ENCODE data around the gene PODXL2.

DNA sequence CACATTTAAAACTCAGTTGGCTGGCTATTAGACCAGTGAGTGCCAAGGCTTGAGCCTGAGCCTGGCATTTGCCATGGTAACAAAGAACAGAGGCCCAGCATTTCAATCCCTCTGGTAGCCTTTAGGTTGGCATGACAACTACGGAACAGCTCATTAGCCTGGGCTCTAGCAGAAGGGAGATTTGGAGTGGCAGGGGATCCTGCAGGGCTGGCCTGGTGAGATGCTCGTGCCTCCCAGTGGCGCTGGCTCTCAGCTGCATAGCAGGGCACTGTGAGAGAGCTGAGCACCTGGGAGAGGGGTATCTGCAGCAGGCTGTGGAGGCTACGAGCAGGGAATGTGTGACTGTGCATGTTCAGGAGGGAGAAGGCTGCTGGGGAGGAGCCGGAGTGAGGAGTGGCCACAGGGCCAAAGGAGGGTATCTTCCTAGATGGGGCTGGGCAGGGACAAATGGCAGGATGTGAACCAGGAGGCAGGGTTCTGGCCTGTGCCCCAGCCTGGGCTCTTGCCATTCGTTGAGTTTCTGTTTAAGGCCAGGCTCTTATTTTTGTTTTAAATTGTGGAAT lies 38.2 kb downstream of the PODXL2 start:
- TF ChIP-seq CTCF (IDR thresholded peaks at IDR 0.05) (no peak), POLR2A (IDR thresholded peaks at IDR 0.05) (no peak)
